Middle frontal gyrus (tissue), 1 donor: ENCODE results near the gene TMEM138.

Experiments used
- DNase-seq: peaks from one replicate; pipeline ENCODE4 v3.0.0-alpha.2; 2015; ENCODE audit warnings: low spot score; ENCODE audit errors: extremely low spot score

The TMEM138 gene

DNA sequence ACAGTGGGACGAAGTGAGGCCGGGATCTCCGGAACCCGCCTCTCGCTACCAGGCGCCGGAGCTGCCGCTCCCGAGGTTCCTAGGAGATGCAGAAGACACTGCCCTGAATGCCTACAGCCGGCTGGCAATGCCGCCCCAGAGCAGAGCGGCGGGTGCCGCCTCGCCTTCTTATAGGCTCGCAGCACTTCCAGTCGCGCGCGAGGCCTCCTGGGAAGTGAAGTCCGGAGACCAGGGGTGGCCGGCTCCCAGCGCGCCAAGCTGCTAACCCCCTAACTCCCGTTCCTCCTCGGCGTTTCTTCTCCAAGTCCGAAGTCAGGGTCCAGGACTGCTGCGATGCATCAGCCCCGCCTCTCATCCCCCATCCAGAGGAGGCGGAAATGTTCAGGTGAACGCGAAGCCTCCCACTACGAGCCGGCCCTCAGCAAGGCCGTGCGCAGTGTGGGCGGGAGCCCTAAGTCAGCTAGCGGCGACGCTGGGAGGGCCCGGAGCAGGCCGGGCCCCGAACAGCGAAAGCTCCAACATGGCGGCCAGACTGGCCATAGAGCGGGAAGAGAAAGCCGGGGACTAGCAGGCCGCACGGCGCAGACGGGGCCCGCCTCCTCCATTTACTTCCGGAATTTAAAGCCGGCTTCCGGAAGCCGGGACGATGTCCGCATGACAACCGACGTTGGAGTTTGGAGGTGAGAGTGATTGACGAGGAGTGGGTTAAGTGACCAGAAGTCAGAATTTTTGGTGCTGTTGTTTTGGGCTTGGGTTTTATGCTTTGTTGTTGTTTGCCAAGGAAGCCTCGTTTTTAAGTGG, at the start of gene TMEM138, which contains the start of gene CYB561A3:
TSS of gene TMEM138 (plus strand) at position 634 of the 801 bp plus-strand sequence. CDS start 2,017 bp downstream, outside the sequence.
TSS of gene CYB561A3 (minus strand) at position 142 of the 801 bp plus-strand sequence. CDS start 5,169 bp downstream, outside the sequence.
- DNase-seq, result peak; percentile 90

DNA sequence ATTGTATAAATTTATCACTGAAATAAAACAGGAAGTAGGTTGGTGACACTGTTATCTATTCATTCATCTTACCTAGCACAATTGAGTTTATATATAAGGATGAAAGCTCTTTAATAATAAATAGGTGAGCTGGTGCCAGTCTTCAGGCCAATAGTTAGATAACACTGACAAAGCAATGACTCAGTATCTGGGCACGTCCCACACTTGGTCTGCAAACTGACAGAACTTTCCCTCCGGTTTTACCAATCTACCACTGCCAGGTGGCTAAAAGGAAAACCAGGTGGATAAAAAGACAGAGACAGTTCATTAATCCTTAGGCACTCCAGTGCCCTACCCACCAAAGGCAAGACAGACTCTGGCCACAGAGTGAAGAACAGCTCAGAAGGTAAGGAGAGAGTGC, 46.9 kb upstream of the TMEM138 start:
- DNase-seq, result no peak

DNA sequence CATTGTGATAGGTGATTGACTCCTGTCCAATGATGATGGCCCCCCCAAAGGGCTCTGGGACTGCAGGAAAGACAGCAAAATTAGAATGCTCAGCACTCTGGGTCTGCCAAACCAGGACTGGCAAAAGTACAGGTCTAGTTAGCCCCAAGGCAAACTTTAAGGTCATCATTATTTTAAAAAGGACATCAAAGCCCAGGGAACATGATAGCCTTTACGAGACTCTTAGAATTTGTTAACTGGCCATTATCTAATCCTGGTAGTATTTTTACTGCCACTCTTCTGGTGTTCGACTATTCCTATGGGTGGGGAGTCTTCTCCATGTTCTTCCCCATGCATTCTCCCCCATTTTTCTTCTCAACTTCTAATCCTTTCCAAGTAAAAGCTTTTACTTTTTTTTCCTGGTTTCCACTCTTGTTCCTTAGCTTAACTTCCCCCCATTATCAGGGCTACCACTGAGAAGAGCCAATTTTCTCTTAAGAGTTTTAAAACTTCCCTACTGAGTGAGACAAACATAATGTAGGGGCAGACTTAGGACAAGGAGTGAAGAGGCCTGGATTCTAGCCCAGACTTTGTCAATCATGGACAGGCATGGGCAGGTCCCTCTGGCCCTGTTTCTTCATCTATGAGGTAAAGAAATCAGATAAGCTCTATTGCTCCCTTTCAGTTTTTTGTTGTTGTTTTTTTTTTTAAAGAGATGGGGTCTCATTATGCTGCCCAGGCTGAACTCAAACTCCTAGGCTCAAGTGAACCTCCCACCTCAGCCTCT, 36.3 kb upstream of the TMEM138 start:
- DNase-seq, result no peak

DNA sequence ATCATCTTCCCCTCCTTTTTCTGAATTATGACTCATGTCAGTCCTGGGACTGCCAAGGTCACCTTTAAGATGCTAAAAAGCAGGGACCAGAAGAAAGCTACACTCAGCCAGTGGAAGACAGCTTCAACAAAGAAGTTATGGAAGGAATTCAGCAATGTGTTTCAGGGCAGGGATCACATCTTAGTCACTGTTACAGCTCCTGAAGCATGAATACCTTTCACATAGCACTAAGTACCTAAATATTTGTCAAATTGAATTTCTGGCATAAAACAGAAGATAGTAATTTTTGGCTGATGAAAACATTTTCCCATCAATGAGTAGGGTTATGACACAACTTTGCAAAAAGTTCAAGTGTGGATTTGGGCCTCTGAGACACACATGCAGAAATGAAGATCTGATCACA, 34.5 kb upstream of the TMEM138 start:
- DNase-seq, result no peak

- no peak for DNase-seq
These were observed 33.8 kb upstream of the TMEM138 start for GRCh38 chr11:61328351-61328750.

GRCh38 chr11:61329871-61330270, 32.3 kb upstream of the TMEM138 start:
- DNase-seq, result no peak

GRCh38 chr11:61331651-61332050, 30.5 kb upstream of the TMEM138 start:
- no peak for DNase-seq

GRCh38 chr11:61332281-61332796, 29.8 kb upstream of the TMEM138 start:
- DNase-seq, result no peak

DNA sequence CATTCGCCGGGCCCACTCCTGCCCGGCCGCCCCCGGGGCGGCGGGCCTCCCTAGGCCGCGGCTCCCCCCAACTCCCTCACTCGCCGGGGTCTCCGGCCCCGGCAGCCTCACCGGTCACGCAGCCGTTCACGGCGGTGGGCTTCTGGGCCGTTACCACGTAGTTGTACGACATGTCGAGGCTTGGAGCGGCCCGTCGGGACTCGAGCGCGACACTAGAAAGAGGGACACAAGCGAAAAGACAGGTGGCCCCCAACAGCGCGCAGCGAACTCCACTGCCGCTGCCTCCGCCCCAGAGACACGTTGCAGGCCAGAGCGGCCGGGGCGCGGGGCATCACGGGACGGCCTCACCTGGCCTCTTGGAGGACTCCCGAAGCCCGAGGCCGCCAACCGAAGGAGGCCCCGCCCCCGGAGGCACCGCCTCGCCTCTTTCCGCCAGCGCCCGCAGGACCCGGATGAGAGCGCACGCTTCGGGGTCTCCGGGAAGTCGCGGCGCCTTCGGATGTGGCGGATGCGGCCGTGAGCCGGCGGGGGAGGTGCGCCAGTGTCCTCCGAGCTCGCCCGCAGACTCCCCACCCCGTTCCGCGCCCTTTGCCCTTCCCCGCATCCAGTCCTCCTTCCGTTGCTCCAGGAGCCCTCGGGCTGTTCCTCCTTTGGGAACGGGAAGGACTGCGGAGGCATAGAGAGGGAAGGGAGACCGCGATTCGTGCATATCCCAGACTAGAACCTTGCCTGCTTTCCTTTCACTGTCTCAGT, 29.2 kb upstream of the TMEM138 start, which contains the start of the genes DDB1 and TKFC:
TSS of gene DDB1 (minus strand) at position 309 of the 753 bp plus-strand sequence. CDS start at position 172, 137 bp downstream.
TSS of gene TKFC (plus strand) at position 432 of the 753 bp plus-strand sequence. CDS start 1,501 bp downstream, outside the sequence.
- DNase-seq, result peak; percentile 89

GRCh38 chr11:61333550-61334433, 28.4 kb upstream of the TMEM138 start:
- no peak for DNase-seq

- no peak for DNase-seq
These were observed 27.5 kb upstream of the TMEM138 start for GRCh38 chr11:61334434-61335354.

DNA sequence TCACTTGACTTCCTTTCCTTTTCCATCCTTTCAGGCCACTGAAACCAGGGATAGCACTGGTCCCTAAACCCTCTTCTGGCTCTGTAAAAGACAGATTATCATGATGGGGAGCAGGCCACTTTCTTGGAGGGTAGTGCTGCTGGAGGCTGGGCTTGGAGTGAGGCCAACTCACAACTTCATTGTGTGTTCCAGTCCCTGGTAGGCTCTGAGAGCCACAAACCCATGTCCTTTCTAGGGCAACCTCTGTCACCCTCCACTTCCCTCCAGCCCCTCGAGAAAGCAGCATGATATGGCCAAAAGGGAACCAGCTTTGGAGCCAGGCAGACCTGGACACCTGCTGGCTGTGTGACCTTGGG, 26.8 kb upstream of the TMEM138 start:
- DNase-seq, result no peak

DNA sequence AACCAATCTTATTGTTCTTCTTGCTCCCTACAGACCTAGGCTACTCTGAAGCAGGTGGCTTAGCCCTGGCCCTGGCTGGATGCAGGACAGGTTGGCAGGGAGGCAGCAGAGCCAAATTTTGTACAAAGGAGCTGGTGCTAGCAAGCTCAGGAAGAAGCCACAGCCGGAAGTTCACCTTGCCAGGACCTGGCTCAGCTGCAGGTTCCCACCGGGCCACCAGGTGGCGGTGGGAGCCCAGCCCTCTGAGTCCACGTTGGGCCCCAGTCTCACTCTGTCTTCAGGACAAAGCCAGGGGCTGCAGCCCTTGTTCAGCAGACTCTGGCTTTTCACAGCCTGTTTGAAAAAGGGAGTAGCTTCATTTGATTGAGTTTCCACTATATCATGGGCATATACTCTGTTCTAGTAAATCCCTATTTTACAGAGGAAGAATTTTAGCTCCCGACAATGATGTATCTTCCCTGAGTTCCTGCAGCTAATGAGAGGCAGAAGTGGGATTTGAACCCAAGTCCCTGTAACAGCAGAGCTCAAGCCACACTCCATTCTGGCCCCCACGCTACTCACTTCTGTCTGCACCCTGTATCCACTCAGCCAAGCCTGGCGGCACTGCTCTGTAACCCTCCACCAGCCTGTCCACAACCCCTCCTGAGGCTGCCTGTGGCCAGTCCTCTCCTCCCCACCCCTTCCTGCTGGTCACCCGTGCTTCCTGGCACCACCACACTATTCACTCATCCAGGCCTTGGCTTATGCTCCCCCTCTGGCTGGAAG, 25.8 kb upstream of the TMEM138 start:
- DNase-seq, result peak; percentile 33

GRCh38 chr11:61337706-61338470, 24.3 kb upstream of the TMEM138 start:
- DNase-seq, result no peak

DNA sequence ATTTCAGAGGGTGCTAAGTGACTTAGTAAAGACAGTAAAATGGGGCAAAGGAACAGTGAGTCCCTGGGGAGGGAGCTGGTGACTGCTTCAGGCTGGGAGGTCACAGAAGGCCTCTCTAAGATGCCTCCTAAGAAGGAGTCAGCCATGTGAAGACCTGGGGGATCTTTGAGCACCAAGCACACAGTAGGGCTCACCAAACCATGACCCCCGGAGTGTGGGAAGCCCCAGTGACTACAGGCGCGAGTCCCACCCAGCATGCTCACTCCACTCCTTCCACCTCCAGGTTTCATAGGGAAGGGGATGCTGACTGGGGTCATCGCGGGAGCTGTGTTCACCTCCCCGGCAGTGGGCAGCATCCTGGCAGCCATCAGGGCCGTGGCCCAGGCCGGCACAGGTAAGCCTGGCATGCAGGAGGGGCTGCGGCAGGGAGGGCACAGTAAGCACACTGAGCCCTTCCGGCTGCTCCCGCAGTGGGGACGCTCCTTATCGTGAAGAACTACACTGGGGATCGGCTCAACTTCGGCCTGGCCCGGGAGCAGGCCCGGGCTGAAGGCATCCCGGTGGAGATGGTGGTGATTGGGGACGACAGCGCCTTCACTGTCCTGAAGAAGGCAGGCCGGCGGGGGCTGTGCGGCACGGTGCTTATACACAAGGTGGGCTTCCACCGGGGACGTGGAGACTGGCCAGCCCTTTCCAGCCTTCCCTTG, 23.2 kb upstream of the TMEM138 start:
- DNase-seq, result no peak

DNA sequence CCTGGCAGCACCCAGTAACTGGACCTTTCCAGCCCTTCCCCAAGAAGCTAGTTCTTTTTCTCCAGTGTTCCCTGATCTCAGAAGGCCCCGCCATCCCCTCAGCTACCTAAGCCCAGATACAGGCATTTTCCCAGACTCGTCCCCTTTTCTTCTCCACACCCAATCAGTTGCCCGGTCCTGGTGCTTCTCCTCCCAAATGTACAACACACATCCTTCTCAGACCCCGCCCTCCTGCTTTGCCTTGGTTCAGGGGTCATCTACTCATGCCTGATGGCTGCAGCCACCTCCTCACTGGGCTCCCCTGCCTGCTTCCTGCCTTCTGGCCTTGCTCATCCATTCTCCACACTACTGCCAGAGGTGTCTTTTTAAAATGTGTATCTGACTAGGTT, 22.7 kb upstream of the TMEM138 start:
- DNase-seq, result no peak

GRCh38 chr11:61340979-61341378, 21.2 kb upstream of the TMEM138 start:
- no peak for DNase-seq
